MCF 10A (cell line): Measurements from ENCODE around the gene POLR2H. TPM values are rescaled to one million over a fixed set of nuclear protein-coding genes. Genes with fewer than 3 reads are reported as not detected.

Experiments
- BruUV-seq: library from RNA; stranded (reverse); fragments of 400-500 nt; replicated peaks from 2 replicates; lab custom pipeline; 2021; lab: Mats Ljungman, UMichigan
- CTCF ChIA-PET: fragments of 300-600 bp; sonication (Branson Sonifier 250); formaldehyde crosslinking; extraction: SDS; loops from one replicate; lab custom pipeline; 2021; ENCODE audit warnings: antibody characterized with exemption, inconsistent platforms; lab: Yijun Ruan, JAX
- POLR2A ChIA-PET: fragments of 300-600, 350-650 bp; sonication (Branson Sonifier 250); formaldehyde crosslinking; extraction: SDS; loops from one replicate; lab custom pipeline; 2020; ENCODE audit warnings: antibody characterized with exemption, inconsistent platforms; lab: Yijun Ruan, JAX
- DNase-seq: peaks from one replicate; pipeline ENCODE4 v3.0.0-alpha.2; 2018; ENCODE audit not compliant: unreplicated experiment
- H3K27ac Mint-ChIP-seq: one replicate; pipeline ENCODE4 v1.8.0; 2022; ENCODE audit warnings: mild to moderate bottlenecking, low read depth, mixed read lengths; ENCODE audit not compliant: unreplicated experiment
- H3K27me3 Mint-ChIP-seq: one replicate; pipeline ENCODE4 v1.8.0; 2022; ENCODE audit warnings: mixed read lengths; ENCODE audit not compliant: insufficient read depth, unreplicated experiment
- H3K36me3 Mint-ChIP-seq: one replicate; pipeline ENCODE4 v1.8.0; 2022; ENCODE audit warnings: mild to moderate bottlenecking, moderate library complexity, mixed read lengths; ENCODE audit not compliant: insufficient read depth, unreplicated experiment
- H3K4me1 Mint-ChIP-seq: one replicate; pipeline ENCODE4 v1.8.0; 2022; ENCODE audit warnings: mixed read lengths; ENCODE audit not compliant: insufficient read depth, unreplicated experiment
- H3K4me3 Mint-ChIP-seq: one replicate; pipeline ENCODE4 v1.8.0; 2022; ENCODE audit warnings: mild to moderate bottlenecking, moderate library complexity, mixed read lengths; ENCODE audit not compliant: unreplicated experiment
- H3K9me3 Mint-ChIP-seq: one replicate; pipeline ENCODE4 v1.8.0; 2022; ENCODE audit warnings: mixed read lengths; ENCODE audit not compliant: unreplicated experiment
- CTCF ChIP-seq: fragments of 200-600 bp; IDR thresholded peaks from one replicate; pipeline ENCODE4 v1.8.0; 2022; ENCODE audit warnings: antibody characterized with exemption, mild to moderate bottlenecking; ENCODE audit not compliant: unreplicated experiment
- intact Hi-C: fragments of 100-400 bp; cut with micrococcal nuclease; formaldehyde crosslinking; loops from 2 replicates; pipeline ENCODE4 v1.14.1; 2022
- total RNA-seq: library from RNA; stranded (reverse); gene quantifications from 2 replicates; pipeline ENCODE4 v1.2.3, GENCODE V29; 2022

POLR2H gene
- total RNA-seq, 1 experiment from 2014 or later = 91.5 TPM

- intact Hi-C loops = loop anchor here (10.0 kb wide), 1 partner anchor 396 kb away; no protein-coding TSS in a partner anchor
- POLR2A ChIA-PET = interaction anchor here (0.6 kb wide), 1 partner anchor 157 kb away, joined by 3 read pairs; no protein-coding TSS in a partner anchor
- H3K4me3 Mint-ChIP-seq = peak overlapping the region; percentile 61
These were observed 17.3 kb downstream of the POLR2H start for GRCh38 chr3:184378651-184379357.

GRCh38 chr3:184379358-184380184 is 18.1 kb downstream of the POLR2H start, which contains the start of gene CHRD:
CHRD (plus strand) TSS chr3:184380054; CDS start chr3:184380319, 265 bp downstream.
- ChIA-PET CTCF (no interaction called here), POLR2A (interaction anchor here (1.0 kb wide), 1 partner anchor 18 kb away, joined by 3 read pairs; no protein-coding TSS in a partner anchor)
- BruUV-seq = no TSS peak
- Mint-ChIP-seq H3K4me1 (no peaks in the 10 kb centered on the region), H3K9me3 (no peaks in the 10 kb centered on the region), H3K27me3 (peaks cover 52% of the 10 kb centered on the region), H3K36me3 (no peaks in the 10 kb centered on the region), H3K27ac (no peak within 1 kb of the TSS), H3K4me3 (peak within 1 kb of the TSS; percentile 61)
- TF ChIP-seq CTCF = no peak
- DNase-seq = no peak
- intact Hi-C loops = loop anchor here (10.0 kb wide), 1 partner anchor 395 kb away; no protein-coding TSS in a partner anchor

More at GRCh38 chr3:184378651-184379357, 17.3 kb downstream of the POLR2H start:
- CTCF ChIA-PET = interaction anchor here (0.7 to 1.4 kb wide), 2 partner anchors 92 to 136 kb away, joined by 3 to 4 read pairs; no protein-coding TSS in a partner anchor
- no peak for DNase-seq
- Mint-ChIP-seq H3K9me3 (no peaks in the 10 kb centered on the region), H3K27me3 (peaks cover 55% of the 10 kb centered on the region), H3K36me3 (no peaks in the 10 kb centered on the region), H3K4me1 (no peaks in the 10 kb centered on the region), H3K27ac (no peak overlapping the region)
- TF ChIP-seq CTCF = no peak
- no TSS peak for BruUV-seq

GRCh38 chr3:184380185-184380626 is 18.7 kb downstream of the POLR2H start:
- BruUV-seq = no TSS peak
- H3K4me3 Mint-ChIP-seq = no peak overlapping the region
- peaks cover 46% of the 10 kb centered on the region for H3K27me3 Mint-ChIP-seq
- ChIA-PET POLR2A (interaction anchor here (1.0 kb wide), 1 partner anchor 18 kb away, joined by 3 read pairs; no protein-coding TSS in a partner anchor), CTCF (no interaction called here)
- H3K27ac Mint-ChIP-seq = no peak overlapping the region
- H3K9me3 Mint-ChIP-seq = no peaks in the 10 kb centered on the region
- peak; percentile 35 for DNase-seq
- TF ChIP-seq CTCF = no peak
- H3K4me1 Mint-ChIP-seq = no peaks in the 10 kb centered on the region
- no peaks in the 10 kb centered on the region for H3K36me3 Mint-ChIP-seq
- intact Hi-C loops = no loop called here
